Motor neuron (in vitro differentiated cells): Measurements from ENCODE around the gene METTL15. TPM values are rescaled to one million over a fixed set of nuclear protein-coding genes. Genes with fewer than 3 reads are reported as not detected.
"Not testable (repeated sequence)": the region's sequence is repeated elsewhere in the genome, so short reads cannot be mapped to it uniquely, and the experiment has no call there.

ENCODE experiments used
- ATAC-seq, 8 experiments: fragments of 200-7000 bp; cut with Tn5 transposase; replicated peaks in 6 of 8; 2 replicates each; pipeline ENCODE4 v1.8.0; 2021; ENCODE audit warnings: mild to moderate bottlenecking in 8 of 8, moderate library complexity in 8 of 8
- H3K27ac ChIP-seq, 2 donors: fragments of 250-450 bp; sonication (Bioruptor Pico); 2 replicates each; pipeline ENCODE4 v1.9.0; 2021; ENCODE audit warnings: antibody characterized with exemption in 2 of 2, mild to moderate bottlenecking in 2 of 2, moderate library complexity in 1 of 2
- H3K4me1 ChIP-seq, 2 donors: fragments of 250-450 bp; sonication (Bioruptor Pico); replicated peaks in 1 of 2; 2 replicates each; pipeline ENCODE4 v1.6.1; 2021; ENCODE audit warnings: antibody characterized with exemption in 2 of 2, mild to moderate bottlenecking in 2 of 2, moderate library complexity in 1 of 2
- H3K4me3 ChIP-seq, 5 donors: fragments of 250-450 bp; sonication (Bioruptor Pico); 2 replicates each; pipeline ENCODE4 v1.9.0; 2021; ENCODE audit warnings: antibody characterized with exemption in 5 of 5, mild to moderate bottlenecking in 5 of 5, moderate library complexity in 4 of 5
- WGBS, 10 experiments: fragments of 450-650 bp; shearing (Covaris generic); methylation state at CpG; one replicate each; pipeline ENCODE4 v1.0.0; 2022; 5-methylcytosine and 5-hydroxymethylcytosine counted together
- in situ Hi-C, 9 experiments: fragments of 400-800 bp; cut with MboI; loops; one replicate each; pipeline ENCODE4 v1.15.0; 2021; ENCODE audit warnings: low sequenced_read_pairs in 9 of 9, low pct_unique_long_range_greater_than_20kb in 2 of 9; ENCODE audit not compliant: unreplicated experiment in 9 of 9
- total RNA-seq, 8 experiments: library from RNA; unstranded; fragments of 300-600 nt; gene quantifications; 2 replicates each; pipeline versions ENCODE4 v1.2.3 to v1.2.4, GENCODE V29; 2022

The METTL15 gene
- total RNA-seq, 8 experiments from 2014 or later, result 8.5 to 24.0 (median 13.5) TPM

DNA sequence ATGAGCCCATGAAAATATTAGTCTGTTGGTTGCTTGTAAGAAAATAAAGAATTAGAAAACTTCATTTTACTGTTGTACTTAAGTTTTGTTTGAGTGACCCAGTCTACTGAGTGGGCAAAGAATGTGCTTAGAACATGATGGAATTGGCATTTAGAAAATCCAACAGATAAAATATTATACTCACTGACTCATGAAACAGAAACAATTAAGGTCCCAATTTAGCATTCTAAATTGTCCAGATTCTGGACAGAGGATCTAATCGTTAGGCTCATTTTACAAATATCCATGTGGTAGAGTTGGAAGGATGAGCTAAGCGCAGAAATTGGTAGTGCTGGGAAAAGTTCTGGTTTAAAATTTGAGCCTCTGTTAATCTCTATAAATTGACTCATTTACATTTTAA is 45.4 kb downstream of the METTL15 start:
- 57 to 100% (median 90%) methylated on average over 1 to 2 of the region's 2 CpGs; no CpG with 5 or more reads in 2 of the 10 experiments for WGBS, 10 experiments
- no peak overlapping the region for H3K27ac ChIP-seq
- H3K4me1 ChIP-seq, result no peaks in the 10 kb centered on the region
- H3K4me3 ChIP-seq, result no peak overlapping the region
- in situ Hi-C loops, result no loop called here
- ATAC-seq, result no peak

DNA sequence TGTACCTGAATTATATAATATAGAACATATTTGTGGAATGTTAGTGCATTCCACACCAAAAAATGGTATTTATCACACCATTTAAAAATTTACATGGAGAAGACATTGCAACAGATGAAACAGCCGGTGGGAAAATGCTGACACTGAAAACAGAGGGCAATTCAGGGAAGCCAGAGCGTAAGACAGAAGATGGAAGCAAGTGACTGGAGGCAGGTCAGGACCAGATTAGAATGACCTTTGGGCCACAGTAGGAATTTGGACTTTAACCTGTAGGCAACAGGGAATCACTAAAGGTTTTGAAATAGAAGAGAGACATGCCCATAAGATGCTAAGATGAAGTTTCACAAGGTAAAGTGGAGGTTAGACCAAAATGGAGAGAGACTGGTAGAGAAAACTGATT is 60.5 kb downstream of the METTL15 start:
- Histone ChIP-seq H3K4me3 (no peak overlapping the region), H3K4me1 (no peaks in the 10 kb centered on the region), H3K27ac (no peak overlapping the region)
- WGBS, 10 experiments, result 88 to 100% (median 93%) methylated on average over 1 to 2 of the region's 2 CpGs; no CpG with 5 or more reads in 2 of the 10 experiments
- in situ Hi-C loops, result no loop called here
- ATAC-seq, result no peak

DNA sequence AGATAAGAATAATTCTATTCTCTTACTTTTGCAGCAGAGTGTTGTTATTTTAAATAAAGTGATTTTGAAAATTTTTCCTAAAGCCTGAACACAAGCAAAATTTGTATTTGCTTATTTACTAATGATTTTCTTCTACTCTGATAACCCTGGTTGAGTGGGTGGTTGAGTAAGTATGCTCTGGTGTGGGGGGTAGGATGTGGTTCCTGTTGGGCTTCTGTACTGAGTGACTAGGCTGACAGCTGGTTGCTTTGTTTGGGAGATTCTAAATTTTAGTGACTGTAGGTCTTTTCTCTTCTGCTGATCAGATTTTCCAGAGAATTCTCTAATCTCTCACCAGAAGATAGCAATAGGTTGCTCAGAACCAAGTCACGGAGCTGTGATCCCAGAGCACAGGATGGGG is 61.6 kb downstream of the METTL15 start:
- in situ Hi-C loops, result no loop called here
- no peaks in the 10 kb centered on the region for H3K4me1 ChIP-seq
- H3K27ac ChIP-seq, result no peak overlapping the region
- no peak for ATAC-seq
- WGBS, 10 experiments, result 75 to 100% (median 82%) methylated on average over 1 of the region's 1 CpG; no CpG with 5 or more reads in 7 of the 10 experiments
- H3K4me3 ChIP-seq, result no peak overlapping the region

DNA sequence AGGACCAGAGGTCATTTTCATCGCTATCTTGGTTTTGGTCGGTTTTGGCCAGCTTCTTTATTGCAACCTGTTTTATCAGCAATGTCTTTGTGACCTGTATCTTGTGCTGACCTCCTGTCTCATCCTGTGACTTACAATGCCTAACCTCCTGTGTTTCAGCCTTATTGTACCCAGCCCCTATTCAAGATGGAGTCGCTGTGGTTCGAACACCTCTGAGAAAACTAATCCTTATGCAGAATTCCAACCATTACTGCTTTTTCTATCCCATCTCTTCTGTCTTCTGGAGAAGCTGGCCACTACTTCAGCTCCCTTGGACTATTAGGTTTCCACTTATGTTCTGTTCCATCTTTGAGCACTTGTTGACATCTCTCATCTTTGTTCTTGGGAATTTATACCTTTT is 62.6 kb downstream of the METTL15 start:
- in situ Hi-C loops, result no loop called here
- no peak overlapping the region for H3K27ac ChIP-seq
- WGBS, 10 experiments, result 89 to 100% (median 100%) methylated on average over 1 to 4 of the region's 4 CpGs
- ATAC-seq, result no peak
- H3K4me3 ChIP-seq, result no peak overlapping the region
- H3K4me1 ChIP-seq, result no peaks in the 10 kb centered on the region

DNA sequence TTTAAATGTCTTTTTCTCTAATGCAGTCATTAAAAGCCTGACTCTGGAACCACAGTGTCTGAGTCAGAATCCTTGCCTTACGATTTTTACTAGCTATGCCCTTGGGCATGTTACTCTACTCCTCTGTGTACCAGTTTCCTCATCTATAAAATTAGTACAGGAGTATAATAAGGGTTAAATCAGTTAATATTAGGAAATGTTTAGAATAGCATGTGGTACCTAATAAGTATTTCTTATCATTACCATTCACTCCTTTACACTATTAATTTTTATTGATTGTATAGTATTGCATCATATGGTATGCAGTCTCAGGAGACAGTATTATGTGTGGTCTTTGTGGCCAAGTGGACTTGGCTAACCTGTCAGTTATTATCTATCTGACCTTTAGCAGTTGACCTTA is 68.2 kb downstream of the METTL15 start:
- no peaks in the 10 kb centered on the region for H3K4me1 ChIP-seq
- in situ Hi-C loops, result no loop called here

DNA sequence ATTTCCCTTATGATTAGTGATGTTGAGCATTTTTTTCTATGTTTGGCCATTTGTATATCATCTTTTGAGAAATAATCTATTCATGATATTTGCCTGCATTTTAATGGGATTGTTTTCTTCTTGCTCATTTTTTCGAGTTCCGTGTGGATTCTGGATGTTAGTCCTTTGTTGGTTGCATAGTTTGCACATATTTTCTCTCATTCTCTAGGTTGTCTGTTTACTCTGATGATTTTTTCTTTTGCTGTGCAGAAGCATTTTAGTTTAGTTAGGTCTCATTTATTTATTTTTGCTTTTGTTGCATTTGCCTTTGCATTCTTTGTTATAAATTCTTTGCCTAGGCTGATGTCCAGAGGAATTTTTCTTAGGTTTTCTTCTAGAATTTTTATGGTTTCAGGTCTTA is 87.3 kb downstream of the METTL15 start:
- no peak for ATAC-seq
- in situ Hi-C loops, result no loop called here
- WGBS, 10 experiments, result 58 to 100% (median 90%) methylated on average over 2 of the region's 2 CpGs
- Histone ChIP-seq H3K27ac (no peak overlapping the region), H3K4me3 (no peak overlapping the region), H3K4me1 (no peaks in the 10 kb centered on the region)

More for the DNA sequence above, 68.2 kb downstream of the METTL15 start:
- no peak for ATAC-seq
- 9 to 100% (median 70%) methylated on average over 1 of the region's 1 CpG; no CpG with 5 or more reads in 1 of the 10 experiments for WGBS, 10 experiments
- H3K4me3 ChIP-seq, result no peak overlapping the region
- H3K27ac ChIP-seq, result no peak overlapping the region

DNA sequence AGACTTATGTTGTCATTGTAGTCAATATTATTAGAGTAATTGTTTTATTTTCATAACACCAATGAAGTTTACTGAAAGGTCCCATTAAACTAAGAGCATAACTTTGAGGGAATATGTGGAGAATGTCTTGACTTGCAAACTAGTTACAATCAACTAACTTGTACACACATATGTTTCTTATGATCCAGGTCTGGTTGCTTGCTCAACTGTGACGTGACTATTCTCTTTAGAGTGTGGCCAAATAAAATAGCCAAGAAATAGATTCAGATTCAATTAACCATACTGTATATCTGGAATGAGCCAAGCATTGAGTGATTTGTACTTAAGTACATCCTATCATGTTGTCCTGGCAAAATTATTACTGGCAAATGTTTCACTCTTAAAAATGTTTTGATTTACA is 101.7 kb downstream of the METTL15 start:
- ATAC-seq, result no peak
- Histone ChIP-seq H3K4me3 (no peak overlapping the region), H3K4me1 (no peaks in the 10 kb centered on the region), H3K27ac (no peak overlapping the region)
- WGBS, 10 experiments, result 33 to 100% (median 81%) methylated on average over 1 of the region's 1 CpG; no CpG with 5 or more reads in 2 of the 10 experiments
- in situ Hi-C loops, result no loop called here

DNA sequence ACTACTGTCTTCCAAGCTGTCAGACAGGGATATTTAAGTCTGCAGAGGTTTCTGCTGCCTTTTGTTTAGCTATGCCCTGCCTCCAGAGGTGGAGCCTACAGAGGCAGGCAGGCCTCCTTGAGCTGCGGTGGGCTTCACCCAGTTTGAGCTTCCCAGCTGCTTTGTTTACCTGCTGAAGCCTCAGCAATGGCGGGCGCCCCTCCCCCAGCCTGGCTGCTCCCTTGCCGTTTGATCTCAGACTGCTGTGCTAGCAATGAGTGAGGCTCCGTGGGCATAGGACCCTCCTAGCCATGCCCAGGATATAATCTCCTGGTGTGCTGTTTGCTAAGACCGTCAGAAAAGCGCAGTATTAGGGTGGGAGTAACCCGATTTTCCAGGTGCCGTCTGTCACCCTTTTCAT is 113.9 kb downstream of the METTL15 start:
- WGBS, 10 experiments, result 77 to 100% (median 80%) methylated on average over 1 to 3 of the region's 9 CpGs; no CpG with 5 or more reads in 6 of the 10 experiments
- ATAC-seq, result not testable (repeated sequence)

DNA sequence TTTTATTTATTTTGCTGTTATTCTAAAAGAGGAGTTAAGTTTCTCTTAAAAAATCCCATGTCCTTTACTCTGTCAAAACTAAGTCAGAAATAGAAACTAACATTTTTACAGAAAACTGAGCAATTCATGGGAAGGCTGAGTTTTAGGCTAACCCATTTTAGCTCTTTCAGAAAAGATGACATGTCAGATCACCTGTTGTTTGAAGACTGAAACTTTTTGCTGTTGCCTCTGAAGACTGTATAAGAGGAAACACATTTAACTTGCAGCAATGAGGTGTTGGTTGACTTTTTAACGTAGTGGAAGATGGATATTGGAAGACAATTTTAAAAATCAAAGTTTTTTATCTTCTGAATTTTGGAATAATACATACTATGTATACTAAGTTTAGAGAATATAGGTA is 115.4 kb downstream of the METTL15 start:
- WGBS, 10 experiments, result 57 to 100% (median 89%) methylated on average over 1 of the region's 1 CpG; no CpG with 5 or more reads in 2 of the 10 experiments
- in situ Hi-C loops, result no loop called here
- no peak for ATAC-seq
- no peak overlapping the region for H3K27ac ChIP-seq
- H3K4me3 ChIP-seq, result no peak overlapping the region
- H3K4me1 ChIP-seq, result no peaks in the 10 kb centered on the region

More for the DNA sequence above, 113.9 kb downstream of the METTL15 start:
- in situ Hi-C loops, H3K4me3 ChIP-seq, H3K27ac ChIP-seq, H3K4me1 ChIP-seq: not testable (repeated sequence)

DNA sequence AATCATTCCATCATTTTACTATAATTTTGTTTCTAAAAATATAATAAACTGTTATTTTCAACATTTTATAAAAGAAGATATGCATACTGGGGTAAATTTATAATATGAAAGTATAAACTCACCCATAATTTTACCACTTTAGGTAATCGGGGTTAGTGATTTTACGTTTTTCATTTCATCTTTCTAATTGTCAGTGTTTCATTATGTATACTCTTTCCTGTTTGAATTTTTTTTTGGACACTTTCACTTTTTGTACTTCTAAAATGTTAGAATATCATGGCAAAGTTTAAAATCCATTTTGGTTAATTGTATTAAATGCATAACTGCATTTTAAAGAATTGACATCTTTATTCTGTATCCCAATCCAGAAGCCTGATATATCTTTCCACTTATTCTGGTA is 115.8 kb downstream of the METTL15 start:
- WGBS, 10 experiments, result 83 to 100% (median 100%) methylated on average over 1 to 2 of the region's 2 CpGs; no CpG with 5 or more reads in 1 of the 10 experiments
- in situ Hi-C loops, result no loop called here
- H3K27ac ChIP-seq, result no peak overlapping the region
- no peak for ATAC-seq
- H3K4me1 ChIP-seq, result no peaks in the 10 kb centered on the region
- H3K4me3 ChIP-seq, result no peak overlapping the region

DNA sequence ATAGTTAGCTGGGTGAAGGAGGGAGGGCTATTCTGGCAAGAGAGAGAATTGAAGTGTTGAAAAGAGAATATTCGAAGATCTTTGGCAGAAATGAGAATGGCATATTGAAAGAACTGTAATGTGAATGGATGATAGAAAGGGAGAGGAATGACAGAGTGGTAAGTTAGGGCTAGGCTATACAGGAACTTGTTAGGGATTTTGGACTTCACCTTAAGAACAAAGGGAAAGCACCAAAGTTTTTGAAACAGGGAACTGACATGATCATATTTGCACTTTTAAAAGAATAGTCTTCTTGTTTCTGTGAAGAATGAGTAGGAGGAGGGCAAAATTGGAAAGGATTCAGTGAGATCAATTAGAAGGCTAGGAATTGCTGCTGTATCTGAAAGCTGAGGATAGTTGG is 119.3 kb downstream of the METTL15 start:
- in situ Hi-C loops, result no loop called here
- 25 to 100% (median 83%) methylated on average over 1 of the region's 1 CpG; no CpG with 5 or more reads in 2 of the 10 experiments for WGBS, 10 experiments
- ATAC-seq, result no peak
- no peak overlapping the region for H3K4me3 ChIP-seq
- no peak overlapping the region for H3K27ac ChIP-seq
- H3K4me1 ChIP-seq, result no peaks in the 10 kb centered on the region

DNA sequence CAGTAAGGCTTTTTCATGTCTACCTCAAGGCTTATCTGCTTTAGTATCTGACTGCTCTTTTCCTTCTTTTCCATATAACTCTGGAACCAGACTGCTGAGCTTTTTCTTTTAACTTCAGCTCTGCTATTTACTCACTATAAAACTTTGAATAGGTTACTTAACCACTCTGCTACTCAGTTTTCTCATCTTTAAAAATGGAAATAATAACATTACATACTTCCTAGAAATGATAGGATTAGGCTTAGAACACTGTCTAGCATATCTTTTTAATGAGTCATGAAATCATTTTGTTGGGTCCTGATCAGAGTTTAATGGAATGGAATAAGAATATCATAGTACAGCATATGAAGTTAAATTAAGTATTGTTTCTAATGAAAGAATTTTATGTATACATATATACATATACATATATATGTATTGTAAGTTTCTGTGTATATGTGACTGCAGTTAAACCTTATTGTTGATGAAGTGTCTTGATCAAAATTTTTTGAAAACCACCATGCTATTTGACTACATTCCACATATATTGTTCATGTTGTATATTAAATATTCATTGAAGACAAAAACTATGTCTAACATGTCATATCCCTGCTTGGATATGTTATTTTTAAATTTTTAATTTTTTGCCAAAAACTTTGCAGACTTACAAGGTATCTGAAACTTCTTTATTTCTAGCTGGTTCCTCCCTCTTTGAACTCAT is 120.2 kb downstream of the METTL15 start:
- H3K4me1 ChIP-seq, result no peaks in the 10 kb centered on the region
- no peak overlapping the region for H3K4me3 ChIP-seq
- no peak for ATAC-seq
- in situ Hi-C loops, result no loop called here
- H3K27ac ChIP-seq, result no peak overlapping the region

DNA sequence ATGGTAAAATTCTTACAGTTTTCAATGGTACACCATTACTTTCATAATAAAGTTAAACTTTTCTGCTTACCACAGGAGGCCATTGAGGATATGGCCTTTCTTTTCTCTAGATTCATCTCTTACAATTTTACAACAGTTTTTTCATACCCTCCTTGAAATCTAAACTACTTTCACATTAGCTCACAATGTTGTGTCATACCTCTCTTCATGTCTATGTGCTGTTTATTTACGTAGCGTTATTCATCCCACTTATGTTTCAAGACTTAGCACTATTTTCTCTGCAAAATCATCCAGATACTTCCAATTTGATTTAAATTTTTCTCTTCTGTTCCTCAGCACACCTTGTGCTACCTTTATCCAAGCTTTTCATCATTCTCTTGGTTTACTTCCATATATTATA is 123.3 kb downstream of the METTL15 start:
- no peak overlapping the region for H3K27ac ChIP-seq
- in situ Hi-C loops, result no loop called here
- ATAC-seq, result no peak

DNA sequence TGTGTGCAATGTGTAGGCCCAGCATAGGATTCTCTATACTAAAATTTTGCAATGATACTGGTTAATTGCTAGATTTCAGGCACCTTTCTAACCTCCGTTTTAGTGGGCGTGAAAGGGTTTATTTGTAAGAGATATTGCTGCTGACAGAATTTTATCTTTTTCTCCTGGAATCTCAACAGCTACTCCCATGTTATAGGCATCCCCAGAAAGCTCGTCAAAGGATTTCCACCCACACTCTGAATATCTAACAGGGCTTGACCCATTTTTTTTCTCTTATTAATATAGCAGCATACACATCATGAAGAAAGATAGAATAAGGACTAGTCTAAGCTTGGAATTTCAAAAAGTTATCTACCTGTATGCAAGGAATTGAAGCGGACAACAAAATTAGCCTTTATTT is 124.5 kb downstream of the METTL15 start:
- 79 to 100% (median 97%) methylated on average over 2 to 4 of the region's 4 CpGs; no CpG with 5 or more reads in 1 of the 10 experiments for WGBS, 10 experiments
- in situ Hi-C loops, result no loop called here
- Histone ChIP-seq H3K27ac (no peak overlapping the region), H3K4me1 (no peaks in the 10 kb centered on the region), H3K4me3 (no peak overlapping the region)
- ATAC-seq, result no peak

More for the DNA sequence above, 123.3 kb downstream of the METTL15 start:
- 78 to 100% (median 100%) methylated on average over 2 of the region's 2 CpGs for WGBS, 10 experiments
- Histone ChIP-seq H3K4me3 (no peak overlapping the region), H3K4me1 (no peaks in the 10 kb centered on the region)
